ENCODE measurements around the gene SLAMF7. TPM values are rescaled to one million over a fixed set of nuclear protein-coding genes. Genes with fewer than 3 reads are reported as not detected.

Gene SLAMF7
- total and polyA plus RNA-seq, 2 of the 13 experiments (the other 11 are each of a cell fraction or from before 2014, with no cell fraction given) = not detected

GRCh38 chr1:160795951-160796383 is 56.9 kb downstream of the SLAMF7 start, which contains the start of gene LY9:
TSS of gene LY9 (plus strand) at chr1:160796174. CDS start at chr1:160796188, 14 bp downstream.
- POLR2A ChIA-PET = no interaction called here
- no peaks in the 10 kb centered on the region for H3K9me3 ChIP-seq (ENCODE audit: low read length)
- H3K4me1 ChIP-seq (ENCODE audit: insufficient read depth, low read length) = no peaks in the 10 kb centered on the region
- H3K79me2 ChIP-seq (ENCODE audit: insufficient read depth, low read length) = no peaks in the 10 kb centered on the region
- 69% methylated on average over 3 of the region's 4 CpGs for WGBS (ENCODE audit: low lambda C conversion rate)
- no peaks in the 10 kb centered on the region for H3K36me3 ChIP-seq (replicated peaks in 1 of 2; ENCODE audit: control insufficient read depth in 1 of 2, insufficient read depth in 2 of 2, low read length in 2 of 2)
- H3K27ac ChIP-seq (ENCODE audit: extremely low read length, insufficient read depth, low read length) = no peak within 1 kb of the TSS
- TF ChIP-seq ZNF570 (CRISPR knock-in tag; IDR thresholded peaks at IDR 0.05; ENCODE audit: borderline replicate concordance) (no peak), CENPBD1 (CRISPR knock-in tag; IDR thresholded peaks at IDR 0.05; ENCODE audit: borderline replicate concordance, low read depth) (no peak)
- no peak for FAIRE-seq
- no peak within 1 kb of the TSS for H2AFZ ChIP-seq (ENCODE audit: low read length)
- no peak within 1 kb of the TSS for H3K9ac ChIP-seq (ENCODE audit: insufficient read depth, low read depth, low read length)
- DNase-seq (ENCODE audit: low spot score) = no peak
- no peak within 1 kb of the TSS for H3K4me2 ChIP-seq (ENCODE audit: low read depth, low read length)
- intact Hi-C loops (cut with micrococcal nuclease; ENCODE audit: unreplicated experiment) (no loop called here), in situ Hi-C loops (cut with HindIII; ENCODE audit: extremely low pct_ligation_motif_present, low pct_unique_long_range_greater_than_20kb) (no loop called here)
- no TSS peak for BruUV-seq (replicated peaks)
- no peaks in the 10 kb centered on the region for H4K20me1 ChIP-seq (ENCODE audit: insufficient read depth, low read length)
- no peaks in the 10 kb centered on the region; a peak in 1 of 5 replicates for H3K27me3 ChIP-seq (ENCODE audit: control insufficient read depth in 1 of 2, insufficient read depth in 2 of 2, low read length in 2 of 2)
- no peak for ATAC-seq
- no peak within 1 kb of the TSS for H3K4me3 ChIP-seq (replicated peaks in 1 of 3; ENCODE audit: insufficient read depth in 1 of 3, low read depth in 2 of 3, low read length in 3 of 3)
- CTCF ChIA-PET (ENCODE audit: low intra/inter-chr PET ratio, low total read pairs) = no interaction called here

- ChIA-PET CTCF (ENCODE audit: low intra/inter-chr PET ratio, low total read pairs) (no interaction called here), POLR2A (no interaction called here)
- Histone ChIP-seq H3K9ac (ENCODE audit: insufficient read depth, low read depth, low read length) (no peak overlapping the region), H3K4me3 (replicated peaks in 1 of 3; ENCODE audit: insufficient read depth in 1 of 3, low read depth in 2 of 3, low read length in 3 of 3) (no peak overlapping the region), H4K20me1 (ENCODE audit: insufficient read depth, low read length) (no peaks in the 10 kb centered on the region), H3K4me1 (ENCODE audit: insufficient read depth, low read length) (no peaks in the 10 kb centered on the region), H3K9me3 (ENCODE audit: low read length) (no peaks in the 10 kb centered on the region), H3K27ac (ENCODE audit: extremely low read length, insufficient read depth, low read length) (no peak overlapping the region), H3K36me3 (replicated peaks in 1 of 2; ENCODE audit: control insufficient read depth in 1 of 2, insufficient read depth in 2 of 2, low read length in 2 of 2) (no peaks in the 10 kb centered on the region), H2AFZ (ENCODE audit: low read length) (no peak overlapping the region), H3K79me2 (ENCODE audit: insufficient read depth, low read length) (no peaks in the 10 kb centered on the region), H3K27me3 (ENCODE audit: control insufficient read depth in 1 of 2, insufficient read depth in 2 of 2, low read length in 2 of 2) (no peaks in the 10 kb centered on the region; a peak in 1 of 5 replicates), H3K4me2 (ENCODE audit: low read depth, low read length) (no peak overlapping the region)
- in situ Hi-C loops (cut with HindIII; ENCODE audit: extremely low pct_ligation_motif_present, low pct_unique_long_range_greater_than_20kb) = no loop called here
- FAIRE-seq = no peak
- DNase-seq (ENCODE audit: low spot score) = no peak
- BruUV-seq (replicated peaks) = no TSS peak
- WGBS (ENCODE audit: low lambda C conversion rate) = 18% methylated on average over 3 of the region's 3 CpGs
- TF ChIP-seq E2F2 (CRISPR knock-in tag; IDR thresholded peaks at IDR 0.05; ENCODE audit: borderline replicate concordance) (no peak), ZBTB42 (CRISPR knock-in tag; IDR thresholded peaks at IDR 0.05) (no peak), ZNF616 (CRISPR knock-in tag; IDR thresholded peaks at IDR 0.05; ENCODE audit: low read depth) (no peak), SNAI1 (CRISPR knock-in tag; IDR thresholded peaks at IDR 0.05; ENCODE audit: borderline replicate concordance) (no peak), JDP2 (CRISPR knock-in tag; IDR thresholded peaks at IDR 0.05; ENCODE audit: borderline replicate concordance) (no peak), NKX3-1 (CRISPR knock-in tag; IDR thresholded peaks at IDR 0.05) (no peak), KLF12 (CRISPR knock-in tag; IDR thresholded peaks at IDR 0.05; ENCODE audit: borderline replicate concordance) (no peak)
- TF ChIP-seq, protein P1, sequence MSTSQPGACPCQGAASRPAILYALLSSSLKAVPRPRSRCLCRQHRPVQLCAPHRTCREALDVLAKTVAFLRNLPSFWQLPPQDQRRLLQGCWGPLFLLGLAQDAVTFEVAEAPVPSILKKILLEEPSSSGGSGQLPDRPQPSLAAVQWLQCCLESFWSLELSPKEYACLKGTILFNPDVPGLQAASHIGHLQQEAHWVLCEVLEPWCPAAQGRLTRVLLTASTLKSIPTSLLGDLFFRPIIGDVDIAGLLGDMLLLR (CRISPR knock-in tag; IDR thresholded peaks at IDR 0.05) = no peak
- TF ChIP-seq, protein P2, sequence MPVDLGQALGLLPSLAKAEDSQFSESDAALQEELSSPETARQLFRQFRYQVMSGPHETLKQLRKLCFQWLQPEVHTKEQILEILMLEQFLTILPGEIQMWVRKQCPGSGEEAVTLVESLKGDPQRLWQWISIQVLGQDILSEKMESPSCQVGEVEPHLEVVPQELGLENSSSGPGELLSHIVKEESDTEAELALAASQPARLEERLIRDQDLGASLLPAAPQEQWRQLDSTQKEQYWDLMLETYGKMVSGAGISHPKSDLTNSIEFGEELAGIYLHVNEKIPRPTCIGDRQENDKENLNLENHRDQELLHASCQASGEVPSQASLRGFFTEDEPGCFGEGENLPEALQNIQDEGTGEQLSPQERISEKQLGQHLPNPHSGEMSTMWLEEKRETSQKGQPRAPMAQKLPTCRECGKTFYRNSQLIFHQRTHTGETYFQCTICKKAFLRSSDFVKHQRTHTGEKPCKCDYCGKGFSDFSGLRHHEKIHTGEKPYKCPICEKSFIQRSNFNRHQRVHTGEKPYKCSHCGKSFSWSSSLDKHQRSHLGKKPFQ (CRISPR knock-in tag; IDR thresholded peaks at IDR 0.05; ENCODE audit: insufficient replicate concordance) = no peak
- ATAC-seq = no peak
- intact Hi-C loops (cut with micrococcal nuclease; ENCODE audit: unreplicated experiment) = no loop called here
Observed at GRCh38 chr1:160797271-160797709, 58.2 kb downstream of the SLAMF7 start.
